Measurements from ENCODE around the gene MAML2. TPM values are rescaled to one million over a fixed set of nuclear protein-coding genes. Genes with fewer than 3 reads are reported as not detected.

Gene MAML2
- total and polyA plus RNA-seq, 2 experiments from 2014 or later, result 2.0 to 7.1 TPM

DNA sequence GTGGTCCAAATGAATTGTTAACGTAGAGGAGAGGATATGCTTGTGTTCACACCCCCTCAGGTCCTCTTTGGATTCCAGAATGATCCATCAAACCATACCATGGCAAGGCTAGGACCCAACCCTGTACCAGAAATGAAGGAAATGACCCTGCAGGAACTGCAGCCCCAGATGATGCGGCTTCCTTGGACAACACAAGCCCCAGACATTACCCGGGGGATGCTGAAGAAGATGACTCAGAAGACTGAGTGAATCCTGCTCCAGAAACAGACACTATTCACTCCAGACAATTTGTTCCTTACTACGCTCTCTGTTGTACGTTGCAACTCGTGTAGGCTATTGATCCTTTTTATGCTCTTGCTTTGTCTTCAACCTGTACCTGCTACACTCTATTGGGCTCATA, 403.9 kb downstream of the MAML2 start:
- no peak overlapping the region for H3K4me3 Mint-ChIP-seq
- peaks cover 15% of the 10 kb centered on the region for H3K9me3 Mint-ChIP-seq
- Histone ChIP-seq H3F3A (replicated peaks; ENCODE audit: low read depth) (no peaks in the 10 kb centered on the region), H3K36me3 (ENCODE audit: insufficient read depth) (peaks cover 3% of the 10 kb centered on the region), H4K20me1 (replicated peaks; ENCODE audit: insufficient read depth) (no peaks in the 10 kb centered on the region), H3K9me2 (ENCODE audit: insufficient read depth) (no peaks in the 10 kb centered on the region), H3K4me3 (no peak overlapping the region), H3K4me2 (no peak overlapping the region), H3K79me2 (replicated peaks; ENCODE audit: insufficient read depth) (no peaks in the 10 kb centered on the region), H3K27me3 (ENCODE audit: insufficient read depth) (no peaks in the 10 kb centered on the region), H3K4me1 (ENCODE audit: insufficient read depth) (no peaks in the 10 kb centered on the region), H3K27ac (ENCODE audit: low read depth) (no peak overlapping the region), H2AFZ (no peak overlapping the region)
- no peak overlapping the region for H3K27ac Mint-ChIP-seq
- ATAC-seq (no peak), DNase-seq (ENCODE audit: low spot score) (no peak)
- TF ChIP-seq, protein P1, sequence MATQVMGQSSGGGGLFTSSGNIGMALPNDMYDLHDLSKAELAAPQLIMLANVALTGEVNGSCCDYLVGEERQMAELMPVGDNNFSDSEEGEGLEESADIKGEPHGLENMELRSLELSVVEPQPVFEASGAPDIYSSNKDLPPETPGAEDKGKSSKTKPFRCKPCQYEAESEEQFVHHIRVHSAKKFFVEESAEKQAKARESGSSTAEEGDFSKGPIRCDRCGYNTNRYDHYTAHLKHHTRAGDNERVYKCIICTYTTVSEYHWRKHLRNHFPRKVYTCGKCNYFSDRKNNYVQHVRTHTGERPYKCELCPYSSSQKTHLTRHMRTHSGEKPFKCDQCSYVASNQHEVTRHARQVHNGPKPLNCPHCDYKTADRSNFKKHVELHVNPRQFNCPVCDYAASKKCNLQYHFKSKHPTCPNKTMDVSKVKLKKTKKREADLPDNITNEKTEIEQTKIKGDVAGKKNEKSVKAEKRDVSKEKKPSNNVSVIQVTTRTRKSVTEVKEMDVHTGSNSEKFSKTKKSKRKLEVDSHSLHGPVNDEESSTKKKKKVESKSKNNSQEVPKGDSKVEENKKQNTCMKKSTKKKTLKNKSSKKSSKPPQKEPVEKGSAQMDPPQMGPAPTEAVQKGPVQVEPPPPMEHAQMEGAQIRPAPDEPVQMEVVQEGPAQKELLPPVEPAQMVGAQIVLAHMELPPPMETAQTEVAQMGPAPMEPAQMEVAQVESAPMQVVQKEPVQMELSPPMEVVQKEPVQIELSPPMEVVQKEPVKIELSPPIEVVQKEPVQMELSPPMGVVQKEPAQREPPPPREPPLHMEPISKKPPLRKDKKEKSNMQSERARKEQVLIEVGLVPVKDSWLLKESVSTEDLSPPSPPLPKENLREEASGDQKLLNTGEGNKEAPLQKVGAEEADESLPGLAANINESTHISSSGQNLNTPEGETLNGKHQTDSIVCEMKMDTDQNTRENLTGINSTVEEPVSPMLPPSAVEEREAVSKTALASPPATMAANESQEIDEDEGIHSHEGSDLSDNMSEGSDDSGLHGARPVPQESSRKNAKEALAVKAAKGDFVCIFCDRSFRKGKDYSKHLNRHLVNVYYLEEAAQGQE (IDR thresholded peaks at IDR 0.05; ENCODE audit: unreplicated experiment), result no peak
- TF ChIP-seq, protein P2, sequence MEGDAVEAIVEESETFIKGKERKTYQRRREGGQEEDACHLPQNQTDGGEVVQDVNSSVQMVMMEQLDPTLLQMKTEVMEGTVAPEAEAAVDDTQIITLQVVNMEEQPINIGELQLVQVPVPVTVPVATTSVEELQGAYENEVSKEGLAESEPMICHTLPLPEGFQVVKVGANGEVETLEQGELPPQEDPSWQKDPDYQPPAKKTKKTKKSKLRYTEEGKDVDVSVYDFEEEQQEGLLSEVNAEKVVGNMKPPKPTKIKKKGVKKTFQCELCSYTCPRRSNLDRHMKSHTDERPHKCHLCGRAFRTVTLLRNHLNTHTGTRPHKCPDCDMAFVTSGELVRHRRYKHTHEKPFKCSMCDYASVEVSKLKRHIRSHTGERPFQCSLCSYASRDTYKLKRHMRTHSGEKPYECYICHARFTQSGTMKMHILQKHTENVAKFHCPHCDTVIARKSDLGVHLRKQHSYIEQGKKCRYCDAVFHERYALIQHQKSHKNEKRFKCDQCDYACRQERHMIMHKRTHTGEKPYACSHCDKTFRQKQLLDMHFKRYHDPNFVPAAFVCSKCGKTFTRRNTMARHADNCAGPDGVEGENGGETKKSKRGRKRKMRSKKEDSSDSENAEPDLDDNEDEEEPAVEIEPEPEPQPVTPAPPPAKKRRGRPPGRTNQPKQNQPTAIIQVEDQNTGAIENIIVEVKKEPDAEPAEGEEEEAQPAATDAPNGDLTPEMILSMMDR (conservative IDR thresholded peaks at IDR 0.05; ENCODE audit: low read depth in 2 of 2), result no peak
- TF ChIP-seq POLR2AphosphoS5 (IDR thresholded peaks at IDR 0.05; ENCODE audit: low read depth), result no peak
- TF ChIP-seq ZNF114 (CRISPR knock-in tag; IDR thresholded peaks at IDR 0.05), result no peak
- TF ChIP-seq EZH2phosphoT487 (IDR thresholded peaks at IDR 0.05; ENCODE audit: unreplicated experiment), result no peak
- no peak for TF ChIP-seq EZH2 (IDR thresholded peaks at IDR 0.05; ENCODE audit: low read depth, unreplicated experiment)
- TF ChIP-seq ZNF331 (CRISPR knock-in tag; IDR thresholded peaks at IDR 0.05; ENCODE audit: low read depth), result no peak
- TF ChIP-seq, protein P3, sequence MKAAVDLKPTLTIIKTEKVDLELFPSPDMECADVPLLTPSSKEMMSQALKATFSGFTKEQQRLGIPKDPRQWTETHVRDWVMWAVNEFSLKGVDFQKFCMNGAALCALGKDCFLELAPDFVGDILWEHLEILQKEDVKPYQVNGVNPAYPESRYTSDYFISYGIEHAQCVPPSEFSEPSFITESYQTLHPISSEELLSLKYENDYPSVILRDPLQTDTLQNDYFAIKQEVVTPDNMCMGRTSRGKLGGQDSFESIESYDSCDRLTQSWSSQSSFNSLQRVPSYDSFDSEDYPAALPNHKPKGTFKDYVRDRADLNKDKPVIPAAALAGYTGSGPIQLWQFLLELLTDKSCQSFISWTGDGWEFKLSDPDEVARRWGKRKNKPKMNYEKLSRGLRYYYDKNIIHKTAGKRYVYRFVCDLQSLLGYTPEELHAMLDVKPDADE (IDR thresholded peaks at IDR 0.05), result no peak
- no peak for TF ChIP-seq JUNB (IDR thresholded peaks at IDR 0.05; ENCODE audit: unreplicated experiment)
- TF ChIP-seq NANOG (IDR thresholded peaks at IDR 0.05; ENCODE audit: borderline replicate concordance), result no peak
- H3K27me3 Mint-ChIP-seq (ENCODE audit: insufficient read depth, low read depth, poor library complexity), result no peaks in the 10 kb centered on the region
- peaks cover 4% of the 10 kb centered on the region; the same call in 2 of the 3 replicates for H3K36me3 Mint-ChIP-seq (ENCODE audit: low read depth)
- H3K4me1 Mint-ChIP-seq, result no peaks in the 10 kb centered on the region

DNA sequence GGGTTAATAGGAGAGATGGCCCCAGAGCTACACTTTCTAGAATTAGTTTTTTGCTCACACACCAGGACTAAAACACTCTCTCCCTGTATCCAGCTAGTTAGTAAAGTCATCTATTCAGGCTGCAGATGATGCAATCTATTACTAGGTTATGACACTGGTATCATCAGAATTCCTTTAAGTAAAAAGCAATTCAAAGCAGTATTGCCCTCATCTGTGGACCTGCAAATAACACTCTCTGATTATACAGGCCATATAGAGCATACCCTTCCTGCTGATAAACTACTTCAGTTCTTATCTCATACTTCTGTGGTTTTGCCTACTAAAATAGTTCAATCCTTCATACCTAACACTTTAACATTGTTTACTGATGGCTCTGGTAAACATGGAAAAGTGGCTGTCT, 405.6 kb downstream of the MAML2 start:
- Histone ChIP-seq H3K4me1 (ENCODE audit: insufficient read depth) (no peaks in the 10 kb centered on the region), H3K27ac (ENCODE audit: low read depth) (no peak overlapping the region), H4K20me1 (replicated peaks; ENCODE audit: insufficient read depth) (no peaks in the 10 kb centered on the region), H3F3A (replicated peaks; ENCODE audit: low read depth) (no peaks in the 10 kb centered on the region), H3K79me2 (replicated peaks; ENCODE audit: insufficient read depth) (no peaks in the 10 kb centered on the region), H3K27me3 (ENCODE audit: insufficient read depth) (no peaks in the 10 kb centered on the region), H3K4me2 (no peak overlapping the region), H3K4me3 (no peak overlapping the region), H3K36me3 (ENCODE audit: insufficient read depth) (no peaks in the 10 kb centered on the region), H3K9me2 (ENCODE audit: insufficient read depth) (no peaks in the 10 kb centered on the region), H2AFZ (no peak overlapping the region)
- Mint-ChIP-seq H3K4me1 (no peaks in the 10 kb centered on the region), H3K27me3 (ENCODE audit: insufficient read depth, low read depth, poor library complexity) (no peaks in the 10 kb centered on the region), H3K4me3 (no peak overlapping the region), H3K27ac (no peak overlapping the region), H3K36me3 (ENCODE audit: low read depth) (no peaks in the 10 kb centered on the region), H3K9me3 (peaks cover 3% of the 10 kb centered on the region; the same call in 1 of the 3 replicates)
- DNase-seq (ENCODE audit: low spot score) (no peak), ATAC-seq (no peak)
- TF ChIP-seq, protein P3 (IDR thresholded peaks at IDR 0.05), result no peak

All from GM23338 (cell line).